MV-4-11 (cell line): ENCODE results near the gene LIFR.

Experiments used
- DNase-seq: peaks from one replicate; lab custom pipeline; 2025; lab: John Stamatoyannopoulos, UW

LIFR gene

GRCh38 chr5:38465702-38466423, 90.6 kb downstream of the LIFR start:
- DNase-seq: no peak

DNA sequence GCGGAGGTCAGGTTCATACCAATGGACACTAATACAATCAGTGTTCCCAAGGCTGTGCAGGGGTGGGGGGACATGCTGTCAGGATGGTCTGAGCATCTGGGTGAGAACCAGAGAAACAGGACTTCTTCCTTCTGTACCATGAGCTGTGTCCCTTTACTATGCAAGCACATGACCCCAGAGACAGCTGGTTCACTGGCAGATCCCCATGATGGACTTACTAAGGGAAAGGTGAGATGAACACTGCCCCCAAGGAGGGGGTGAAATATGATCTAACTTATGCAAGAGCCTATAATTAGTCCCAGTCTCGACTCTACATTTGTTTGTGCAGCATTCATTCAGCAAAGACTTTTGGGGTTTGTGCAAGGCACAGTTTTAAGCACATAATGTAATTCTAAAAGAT, 91.4 kb downstream of the LIFR start:
- no peak for DNase-seq

- DNase-seq: no peak
Observed at GRCh38 chr5:38463634-38464521, 92.6 kb downstream of the LIFR start.

DNA sequence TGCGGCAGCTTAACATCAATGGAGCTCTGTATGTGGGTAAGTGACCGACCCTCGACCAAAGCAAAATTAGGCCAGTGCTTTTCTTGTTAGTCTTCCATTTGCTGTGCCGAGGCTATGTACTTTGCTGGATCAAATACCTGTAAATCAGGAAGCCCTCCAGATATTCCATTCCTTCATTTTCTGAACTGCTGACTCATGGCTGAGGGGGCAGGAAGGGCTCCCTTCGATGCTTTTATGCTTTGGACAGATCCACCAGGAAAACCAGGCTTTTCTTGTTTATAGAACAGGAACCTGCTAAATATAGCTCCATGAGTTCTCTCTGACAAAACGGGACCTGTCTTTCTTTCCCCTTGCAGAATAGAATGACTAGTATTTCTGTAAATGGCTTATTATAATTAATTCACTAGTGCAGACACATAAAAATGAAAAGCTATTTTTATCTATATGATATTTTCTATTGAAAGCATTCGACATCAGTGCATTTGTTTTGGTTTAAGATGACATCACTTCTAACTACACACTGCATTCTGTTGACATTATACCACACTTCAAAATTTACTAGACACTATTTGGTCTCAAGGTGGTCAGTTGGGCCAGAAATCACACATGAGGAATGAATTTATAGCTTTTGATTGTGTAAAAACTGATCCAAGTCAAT, 93.3 kb downstream of the LIFR start:
- no peak for DNase-seq

DNA sequence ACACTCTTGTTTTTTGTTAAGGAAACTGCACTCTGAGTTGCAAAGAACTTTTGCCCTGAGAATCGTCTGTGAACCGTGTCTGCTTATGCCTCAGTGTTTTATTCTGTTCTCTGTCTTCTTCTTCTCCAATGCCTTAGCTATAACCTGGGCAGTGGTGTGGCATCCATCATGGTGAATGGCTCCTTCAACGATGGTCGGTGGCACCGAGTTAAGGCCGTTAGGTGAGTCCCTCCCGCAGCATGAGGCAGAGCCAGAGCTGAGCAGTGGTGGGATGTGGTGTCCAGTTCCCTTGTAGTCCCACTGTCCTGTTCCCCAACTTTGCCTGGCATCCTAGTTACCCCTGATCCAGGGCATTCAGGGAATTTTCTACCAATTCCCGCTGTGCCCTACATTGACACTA, 98.3 kb downstream of the LIFR start:
- no peak for DNase-seq

DNA sequence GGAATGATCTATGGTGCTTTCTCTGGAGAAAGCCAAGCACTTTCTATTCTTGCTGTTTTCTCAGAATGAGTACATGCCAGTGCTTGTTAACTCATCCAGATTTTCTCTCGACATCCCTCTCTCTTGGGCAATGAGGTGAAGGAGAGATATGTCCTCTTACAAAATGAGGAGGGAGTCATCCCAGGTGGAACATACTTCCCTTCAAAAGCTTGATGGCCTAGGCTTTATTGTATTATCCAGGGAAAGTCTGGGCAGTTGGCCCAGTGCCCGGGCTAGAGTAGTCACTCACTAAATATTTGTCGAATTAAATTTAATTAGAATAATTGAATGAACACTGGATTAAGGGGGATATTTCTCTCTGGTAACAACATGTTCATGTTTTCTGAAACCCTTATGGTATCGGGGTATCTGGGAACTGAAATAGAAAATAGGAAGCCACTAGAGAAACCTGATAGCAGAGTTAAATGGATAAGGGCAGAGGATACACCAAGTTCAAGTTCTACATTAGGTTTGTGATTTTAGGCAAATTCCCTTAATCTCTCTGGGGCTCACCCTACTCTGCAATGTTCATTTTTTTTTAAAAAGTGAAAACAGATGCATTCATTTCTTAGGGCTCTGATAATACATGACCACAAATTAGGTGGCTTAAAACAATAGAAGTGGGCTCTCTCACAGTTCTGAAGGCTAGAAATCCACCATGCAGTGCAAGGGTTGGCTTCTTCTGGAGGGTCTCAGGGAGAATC, 99.6 kb downstream of the LIFR start:
- DNase-seq: no peak

- DNase-seq: no peak
Observed at GRCh38 chr5:38455796-38456330, 100.6 kb downstream of the LIFR start.

- DNase-seq: no peak
Observed at GRCh38 chr5:38453921-38454320, 102.5 kb downstream of the LIFR start.

GRCh38 chr5:38453506-38453905, 102.9 kb downstream of the LIFR start:
- DNase-seq: peak; percentile 98

DNA sequence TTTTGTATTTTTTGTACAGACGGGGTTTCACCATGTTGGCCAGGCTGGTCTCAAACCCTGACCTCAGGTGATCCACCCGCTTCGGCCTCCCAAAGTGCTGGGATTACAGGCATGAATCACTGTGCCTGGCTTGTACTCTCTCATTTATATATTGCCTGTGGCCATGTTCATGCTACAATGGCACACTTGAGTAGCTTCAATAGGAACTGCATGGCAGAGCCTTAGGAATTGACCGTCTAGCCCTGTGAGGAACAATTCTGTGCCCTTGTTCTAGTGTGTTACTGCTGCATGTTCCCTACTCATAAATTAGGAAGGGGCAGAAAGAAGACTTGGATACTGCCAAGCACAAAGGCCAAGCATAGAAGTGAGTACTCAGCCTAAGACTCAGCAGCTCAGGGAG, 104.2 kb downstream of the LIFR start:
- no peak for DNase-seq

DNA sequence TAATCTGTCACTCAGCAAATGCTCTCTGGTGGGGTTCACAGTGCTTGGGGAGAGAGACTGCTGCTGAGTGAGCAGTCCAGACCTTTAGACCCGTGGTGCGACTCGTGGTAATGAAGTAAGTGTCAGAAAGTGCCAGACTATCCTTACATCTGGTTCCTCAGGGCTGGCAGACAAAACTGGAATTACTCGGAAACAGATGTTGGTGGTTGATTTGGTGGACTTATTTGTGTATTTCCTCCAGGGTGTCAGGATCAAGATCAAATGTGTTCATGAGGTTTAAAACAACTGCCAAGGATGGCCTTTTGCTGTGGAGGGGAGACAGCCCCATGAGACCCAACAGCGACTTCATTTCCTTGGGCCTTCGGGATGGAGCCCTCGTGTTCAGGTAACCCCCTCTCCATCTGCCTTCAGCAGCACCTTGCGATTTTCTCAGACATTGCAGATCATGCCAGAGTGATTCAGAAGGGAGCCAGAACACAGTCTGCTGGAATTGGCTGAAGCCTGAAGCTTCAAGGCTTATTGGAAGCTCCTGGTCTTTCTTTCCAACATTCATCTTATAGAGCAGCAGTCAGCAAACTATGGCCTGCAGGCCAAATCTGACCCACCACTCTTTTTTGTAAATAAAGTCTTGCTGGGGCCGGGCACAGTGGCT, 105.2 kb downstream of the LIFR start:
- no peak for DNase-seq

DNA sequence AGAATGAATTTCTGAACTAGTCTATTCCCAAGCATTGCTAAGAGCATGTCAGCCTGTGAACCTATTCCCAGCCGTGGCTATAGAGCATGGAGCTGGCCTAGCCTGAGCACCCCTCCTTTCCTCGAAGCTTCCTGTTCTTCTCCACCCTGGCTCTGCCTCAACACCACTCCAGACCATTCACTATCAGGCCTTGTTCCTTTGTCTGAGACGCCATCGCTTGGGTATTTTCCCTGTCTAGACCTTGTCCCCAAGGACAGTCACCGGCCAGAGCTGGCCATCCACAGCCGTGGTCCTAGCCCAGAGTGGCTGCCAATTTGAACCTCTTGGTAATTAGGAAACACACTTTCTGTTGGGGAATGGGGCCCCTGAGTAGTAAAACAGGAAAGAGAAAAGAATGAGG, 105.8 kb downstream of the LIFR start:
- DNase-seq: no peak

DNA sequence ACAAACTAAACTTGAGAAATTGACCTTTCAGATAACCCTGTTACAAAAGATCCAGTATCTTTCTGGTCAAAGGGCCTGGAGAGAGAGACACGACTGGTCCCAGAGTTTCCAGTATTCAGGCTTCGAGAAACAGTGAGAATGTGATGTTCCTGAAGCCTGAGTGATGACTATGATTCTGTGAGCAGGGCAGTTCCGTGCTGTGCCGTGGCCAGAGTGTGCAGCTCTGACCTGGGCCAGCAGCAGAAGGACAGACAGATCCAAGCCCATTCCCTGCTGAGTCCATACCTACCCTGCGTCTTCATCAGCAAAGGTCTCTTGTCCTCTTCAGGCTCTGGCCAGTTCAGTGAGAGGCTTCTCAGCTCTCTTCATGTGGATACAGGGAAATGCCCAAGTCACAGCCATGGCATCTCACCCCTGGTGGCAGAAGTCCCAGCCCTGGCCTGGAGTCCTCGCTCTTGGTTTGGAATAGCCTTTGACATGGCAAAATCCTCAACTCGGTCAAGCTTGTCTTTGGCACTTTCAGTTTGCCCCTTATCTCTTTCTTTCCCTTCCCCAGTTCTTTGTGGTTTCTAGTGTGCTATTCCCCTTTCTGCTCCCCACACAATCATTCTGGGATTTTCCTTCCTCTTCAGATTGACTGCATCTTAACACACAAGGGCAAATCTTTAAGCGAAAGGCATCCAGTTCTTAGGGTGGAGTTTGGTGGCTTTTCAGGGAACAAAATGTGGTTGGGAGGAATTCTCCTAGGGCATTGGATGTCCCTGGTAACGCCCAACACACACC, 107.7 kb downstream of the LIFR start:
- no peak for DNase-seq

- no peak for DNase-seq
Observed at GRCh38 chr5:38447786-38448185, 108.7 kb downstream of the LIFR start.

- no peak for DNase-seq
Observed at GRCh38 chr5:38447056-38447455, 109.4 kb downstream of the LIFR start.

DNA sequence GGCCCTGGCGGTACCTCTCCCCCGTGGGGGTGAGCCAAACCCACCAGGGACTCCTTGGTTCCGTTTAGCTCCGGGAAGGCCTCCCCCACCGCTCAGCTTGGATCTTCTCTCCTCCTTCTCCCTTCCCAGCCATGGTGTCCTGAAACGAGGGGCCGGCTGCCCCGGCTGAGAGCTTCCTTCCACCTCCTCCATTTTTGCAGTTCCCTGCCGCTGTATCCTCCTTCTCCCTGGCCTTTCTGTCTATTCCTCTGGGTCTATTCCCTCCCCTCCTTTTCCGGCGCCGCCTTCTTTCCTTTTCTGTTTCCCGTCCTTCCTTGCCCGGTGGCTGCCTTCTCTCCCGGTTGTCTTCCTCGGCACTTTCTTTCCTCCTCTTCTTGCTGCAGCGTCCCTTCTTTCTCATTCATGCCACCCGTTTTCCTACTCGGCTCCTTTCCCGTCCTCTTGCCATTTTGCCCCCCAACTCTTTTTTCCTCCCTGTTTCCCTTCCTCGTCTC, 110.4 kb downstream of the LIFR start:
- DNase-seq: no peak

DNA sequence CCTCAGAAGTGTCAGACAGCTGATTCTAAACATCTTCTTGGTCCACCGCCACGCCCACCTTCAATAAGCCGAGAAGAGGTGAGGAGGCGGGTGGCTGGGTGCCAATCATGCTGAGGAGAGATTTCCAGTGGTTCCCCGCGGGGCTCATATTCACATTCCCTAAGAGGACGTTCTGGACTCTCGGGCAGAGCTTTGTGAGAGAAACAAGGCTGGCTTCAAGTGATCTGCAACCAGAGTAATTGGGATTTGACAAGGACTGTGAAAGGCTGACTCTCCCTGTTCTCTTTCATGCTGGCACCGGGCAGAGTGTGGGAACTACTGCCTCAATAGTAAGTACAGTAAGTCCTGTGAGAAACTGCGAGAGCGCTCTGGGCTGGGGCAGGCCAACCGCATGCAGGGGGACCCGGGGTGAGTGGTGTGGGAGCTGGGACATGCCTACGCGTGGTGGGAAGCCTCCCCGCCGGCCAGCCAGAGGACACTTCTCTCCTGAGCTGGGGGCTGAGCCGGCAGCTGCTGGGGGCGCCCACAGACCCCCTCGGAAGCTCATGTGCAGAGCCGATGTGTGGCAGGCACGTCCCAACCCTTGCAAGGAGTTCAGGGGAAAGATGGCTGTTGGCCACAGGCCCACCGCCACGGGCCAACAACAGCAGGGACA, 110.9 kb downstream of the LIFR start:
- no peak for DNase-seq

DNA sequence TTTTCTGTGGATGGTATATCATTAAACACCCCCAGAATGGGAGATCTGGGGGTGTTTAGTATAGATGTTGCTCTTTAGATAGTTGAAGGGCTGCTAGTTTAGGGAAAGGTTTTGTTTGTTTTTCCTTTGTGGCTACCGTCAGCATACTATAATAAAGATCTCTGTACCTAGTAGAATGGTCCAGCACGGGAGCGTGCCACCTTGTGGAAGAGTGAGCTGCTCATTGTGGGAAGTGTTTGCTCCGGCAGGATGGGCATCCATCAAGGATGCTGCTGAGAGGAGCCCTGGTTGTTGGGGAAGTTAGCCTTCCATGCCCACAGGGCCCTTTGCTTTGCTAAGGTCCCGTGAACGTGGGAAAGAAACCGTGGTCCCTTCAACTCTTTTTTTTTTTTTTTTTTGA, 113.1 kb downstream of the LIFR start:
- DNase-seq: no peak

DNA sequence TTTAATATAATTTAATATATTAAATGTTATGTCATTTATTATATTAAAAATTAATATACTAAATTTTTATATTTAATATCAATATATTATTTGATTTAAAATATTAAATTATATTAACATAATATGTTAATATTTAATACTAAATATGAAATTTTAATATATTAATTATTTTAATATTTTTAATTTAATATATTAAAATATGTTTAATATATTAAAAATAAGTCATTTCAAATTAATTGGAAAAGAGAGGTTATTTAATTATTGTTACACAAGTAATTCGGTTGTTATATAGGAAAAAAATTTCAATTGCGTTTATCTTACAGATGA, 114.2 kb downstream of the LIFR start:
- DNase-seq: no peak
